Activated T-helper 17 cell treated with anti-CD3 and anti-CD28 coated beads, Interleukin-2, amount 50 U/mL, for 72 hours (primary cell): Measurements from ENCODE around the gene ZFP62. TPM values are rescaled to one million over a fixed set of nuclear protein-coding genes. Genes with fewer than 3 reads are reported as not detected.
A peak's percentile ranks its signal among the peaks of the same experiment; 100 is the strongest.

ENCODE experiments used
- ATAC-seq: fragments of 150-1000 bp; cut with Tn5 transposase; replicated peaks from 2 replicates; pipeline ENCODE4 v1.10.0; 2021; ENCODE audit warnings: mild to moderate bottlenecking, moderate library complexity
- H3K27ac Mint-ChIP-seq: one replicate; pipeline ENCODE4 v1.8.0; 2022; ENCODE audit warnings: mixed read lengths
- H3K27me3 Mint-ChIP-seq: one replicate; pipeline ENCODE4 v1.8.0; 2022; ENCODE audit warnings: mixed read lengths
- H3K36me3 Mint-ChIP-seq: one replicate; pipeline ENCODE4 v1.8.0; 2022; ENCODE audit warnings: low read depth, mild to moderate bottlenecking, mixed read lengths
- H3K4me1 Mint-ChIP-seq: one replicate; pipeline ENCODE4 v1.8.0; 2022; ENCODE audit warnings: mixed read lengths
- H3K4me3 Mint-ChIP-seq: one replicate; pipeline ENCODE4 v1.8.0; 2022; ENCODE audit warnings: mild to moderate bottlenecking, mixed read lengths
- H3K9me3 Mint-ChIP-seq: one replicate; pipeline ENCODE4 v1.8.0; 2022; ENCODE audit warnings: mixed read lengths
- total RNA-seq, 2 donors: library from RNA; stranded (reverse); gene quantifications; one replicate each; pipeline ENCODE4 v1.2.3, GENCODE V29; 2022

The ZFP62 gene
- total RNA-seq, 2 donors from 2014 or later = 16.6 to 20.8 TPM

DNA sequence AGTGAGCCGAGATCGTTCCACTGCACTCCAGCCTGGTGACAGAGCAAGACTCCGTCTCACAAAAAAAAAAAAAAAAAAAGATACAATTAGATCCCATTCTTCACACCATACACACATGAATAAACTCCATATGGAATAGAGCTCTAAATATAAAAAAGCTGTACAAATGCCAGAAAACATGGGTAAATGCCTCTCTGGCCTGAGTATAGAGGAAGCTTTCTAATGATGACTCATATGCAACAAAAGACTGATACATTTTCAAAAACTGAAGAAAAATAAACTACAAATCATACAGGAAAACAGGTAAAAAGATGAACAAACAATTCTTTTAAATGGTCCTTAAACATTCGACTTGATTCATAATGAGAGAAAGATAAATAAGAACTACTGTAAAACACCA lies 8.6 kb downstream of the ZFP62 start:
- H3K36me3 Mint-ChIP-seq = peaks cover 84% of the 10 kb centered on the region
- no peak overlapping the region for H3K27ac Mint-ChIP-seq
- H3K4me3 Mint-ChIP-seq = no peak overlapping the region
- H3K4me1 Mint-ChIP-seq = peaks cover 6% of the 10 kb centered on the region
- H3K9me3 Mint-ChIP-seq = peaks cover 8% of the 10 kb centered on the region
- ATAC-seq = no peak
- no peaks in the 10 kb centered on the region for H3K27me3 Mint-ChIP-seq

DNA sequence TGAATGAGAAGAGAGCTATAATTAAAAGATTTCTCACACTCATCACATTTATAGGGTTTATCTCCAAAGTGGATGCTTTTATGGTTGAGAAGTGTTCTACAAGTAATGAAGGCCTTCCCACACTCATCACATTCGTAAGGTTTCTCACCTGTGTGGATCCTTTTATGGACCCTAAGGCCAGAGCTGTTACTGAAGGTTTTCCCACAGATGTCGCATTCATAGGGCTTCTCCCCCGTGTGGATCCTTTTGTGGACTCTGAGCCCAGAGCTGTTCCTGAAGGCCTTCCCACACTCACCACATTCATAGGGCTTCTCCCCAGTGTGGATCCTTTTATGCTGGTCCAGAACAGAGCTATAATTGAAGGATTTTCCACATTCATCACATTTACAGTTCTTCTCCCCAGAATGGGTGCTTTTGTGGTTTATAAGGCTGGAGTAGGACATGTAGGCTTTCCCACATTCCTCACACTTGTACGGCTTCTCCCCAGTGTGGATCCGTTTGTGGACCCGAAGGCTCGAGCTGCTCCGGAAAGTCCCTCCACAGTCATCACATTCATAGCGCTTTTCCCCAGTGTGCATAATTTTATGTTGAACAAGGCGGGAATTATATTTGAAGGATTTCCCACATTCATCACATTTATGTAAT lies 10.5 kb downstream of the ZFP62 start:
- peaks cover 4% of the 10 kb centered on the region for H3K4me1 Mint-ChIP-seq
- H3K4me3 Mint-ChIP-seq = no peak overlapping the region
- peaks cover 8% of the 10 kb centered on the region for H3K9me3 Mint-ChIP-seq
- H3K27me3 Mint-ChIP-seq = no peaks in the 10 kb centered on the region
- no peak overlapping the region for H3K27ac Mint-ChIP-seq
- peaks cover 70% of the 10 kb centered on the region for H3K36me3 Mint-ChIP-seq
- ATAC-seq = no peak

DNA sequence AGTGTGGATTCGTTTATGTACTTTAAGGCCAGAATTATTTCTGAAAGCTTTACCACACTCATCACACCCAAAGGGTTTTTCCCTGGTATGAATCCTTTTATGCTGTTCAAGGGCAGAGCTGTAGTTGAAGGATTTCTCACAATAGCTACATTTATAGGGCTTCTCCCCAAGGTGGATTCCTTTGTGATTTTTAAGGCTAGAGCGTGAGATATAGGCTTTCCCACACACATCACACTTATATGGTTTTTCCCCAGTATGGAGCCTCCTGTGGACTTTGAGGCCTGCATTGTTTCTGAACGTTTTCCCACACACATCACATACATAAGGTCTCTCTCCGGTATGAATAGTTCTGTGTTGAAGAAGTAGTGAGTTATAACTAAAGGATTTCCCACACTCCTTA lies 11.2 kb downstream of the ZFP62 start:
- no peaks in the 10 kb centered on the region for H3K27me3 Mint-ChIP-seq
- peaks cover 4% of the 10 kb centered on the region for H3K4me1 Mint-ChIP-seq
- H3K9me3 Mint-ChIP-seq = peaks cover 8% of the 10 kb centered on the region
- H3K27ac Mint-ChIP-seq = no peak overlapping the region
- peaks cover 63% of the 10 kb centered on the region for H3K36me3 Mint-ChIP-seq
- no peak for ATAC-seq
- no peak overlapping the region for H3K4me3 Mint-ChIP-seq

DNA sequence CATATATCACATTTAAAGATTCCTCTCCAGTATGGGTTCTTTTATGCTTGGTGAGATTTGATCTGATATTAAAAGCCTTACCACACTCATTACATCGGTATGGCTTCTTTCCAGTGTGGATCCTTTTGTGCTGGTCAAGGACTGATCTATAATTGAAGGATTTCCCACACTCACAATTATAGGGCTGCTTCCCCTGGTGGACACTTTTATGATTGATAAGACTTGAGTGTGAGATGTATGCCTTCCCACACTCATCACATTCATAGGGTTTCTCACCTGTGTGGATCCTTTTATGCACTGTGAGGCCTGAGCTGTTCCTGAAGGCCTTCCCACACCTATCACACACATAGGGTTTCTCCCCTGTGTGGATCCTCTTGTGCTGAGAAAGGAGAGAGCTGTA lies 12.2 kb downstream of the ZFP62 start:
- peaks cover 58% of the 10 kb centered on the region for H3K36me3 Mint-ChIP-seq
- H3K4me3 Mint-ChIP-seq = no peak overlapping the region
- no peak for ATAC-seq
- no peaks in the 10 kb centered on the region for H3K27me3 Mint-ChIP-seq
- peaks cover 8% of the 10 kb centered on the region for H3K9me3 Mint-ChIP-seq
- no peak overlapping the region for H3K27ac Mint-ChIP-seq
- H3K4me1 Mint-ChIP-seq = peaks cover 4% of the 10 kb centered on the region

DNA sequence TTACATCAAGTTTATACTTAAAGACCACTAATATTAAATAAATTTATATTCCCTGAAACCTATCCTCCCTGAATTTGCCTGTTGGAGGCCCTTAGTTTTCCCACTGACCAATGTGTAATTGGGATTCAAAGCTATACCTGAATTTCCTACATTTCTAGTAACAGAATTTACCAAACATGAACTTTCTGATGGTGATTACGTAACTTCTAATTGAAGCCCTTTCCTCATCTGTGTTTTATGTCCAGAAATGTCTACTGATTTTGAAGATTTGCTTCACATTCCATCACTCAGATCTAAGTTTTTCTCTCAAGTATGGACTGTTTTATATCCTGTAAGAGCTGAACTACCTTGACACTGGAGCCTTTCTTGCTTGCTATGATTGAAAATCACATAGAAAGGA lies 12.8 kb downstream of the ZFP62 start:
- H3K36me3 Mint-ChIP-seq = peaks cover 57% of the 10 kb centered on the region
- ATAC-seq = no peak
- H3K27ac Mint-ChIP-seq = no peak overlapping the region
- no peaks in the 10 kb centered on the region for H3K27me3 Mint-ChIP-seq
- H3K9me3 Mint-ChIP-seq = peaks cover 8% of the 10 kb centered on the region
- H3K4me1 Mint-ChIP-seq = peaks cover 4% of the 10 kb centered on the region
- no peak overlapping the region for H3K4me3 Mint-ChIP-seq

DNA sequence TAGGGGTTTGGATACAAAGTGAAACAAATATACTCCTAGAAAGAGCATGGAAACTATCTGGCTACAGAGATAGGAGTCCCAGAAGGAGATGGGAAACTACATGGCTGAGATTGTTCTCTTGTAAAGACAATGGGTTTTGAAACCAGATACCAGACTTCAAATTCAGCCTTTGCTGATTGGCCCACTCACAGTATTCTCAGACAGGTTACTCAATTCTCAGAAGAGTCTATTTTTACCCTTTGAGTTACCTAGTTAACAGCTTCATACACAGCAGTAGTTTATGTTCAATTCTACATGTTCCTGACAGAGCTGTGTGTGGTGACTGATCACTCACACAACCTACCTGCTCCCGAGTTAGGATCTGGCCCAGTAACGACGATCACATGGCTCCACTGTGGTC lies 14.1 kb downstream of the ZFP62 start:
- Mint-ChIP-seq H3K9me3 (peaks cover 8% of the 10 kb centered on the region), H3K27ac (no peak overlapping the region), H3K4me3 (no peak overlapping the region), H3K27me3 (no peaks in the 10 kb centered on the region), H3K36me3 (peaks cover 47% of the 10 kb centered on the region), H3K4me1 (peaks cover 4% of the 10 kb centered on the region)
- no peak for ATAC-seq

DNA sequence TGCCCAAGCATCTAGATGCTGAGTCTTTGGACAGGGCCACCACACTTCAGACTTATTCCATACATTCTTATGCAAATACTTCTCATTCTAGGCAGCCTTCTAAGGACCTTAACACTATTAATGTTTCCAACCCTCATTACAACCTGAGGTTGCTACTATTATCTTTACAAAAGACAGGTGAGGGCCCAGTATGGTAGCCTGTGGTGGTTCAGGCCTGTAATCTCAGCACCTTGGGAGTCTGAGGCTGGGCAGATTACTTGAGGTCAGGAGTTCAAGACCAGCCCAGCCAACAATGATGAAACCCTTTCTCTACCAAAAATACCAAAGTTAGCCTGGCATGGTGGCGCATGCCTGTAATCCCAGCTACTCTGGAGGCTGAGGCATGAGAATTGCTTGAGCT lies 16.2 kb downstream of the ZFP62 start:
- Mint-ChIP-seq H3K4me1 (peaks cover 4% of the 10 kb centered on the region), H3K9me3 (no peaks in the 10 kb centered on the region), H3K27me3 (no peaks in the 10 kb centered on the region), H3K27ac (no peak overlapping the region), H3K36me3 (peaks cover 27% of the 10 kb centered on the region), H3K4me3 (no peak overlapping the region)
- no peak for ATAC-seq

DNA sequence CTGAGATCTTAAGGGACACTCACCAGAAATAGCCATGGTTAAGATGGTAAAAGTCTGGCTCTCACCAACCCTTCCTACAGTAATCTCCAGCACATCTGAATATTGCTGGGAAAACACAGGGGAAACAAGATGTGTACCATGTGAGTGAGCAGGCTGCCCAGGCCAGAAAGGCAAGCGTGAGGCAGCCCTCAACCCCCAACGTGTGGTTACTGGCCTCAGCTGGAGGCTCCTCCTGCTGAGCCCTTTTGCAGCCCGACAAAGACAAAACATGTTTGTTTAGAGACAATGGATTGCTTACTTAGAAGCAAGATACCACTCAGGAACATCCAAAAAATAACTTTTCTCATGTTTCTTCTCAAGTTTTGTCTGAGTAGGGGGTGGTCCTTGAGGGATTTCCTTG lies 16.6 kb downstream of the ZFP62 start:
- H3K27ac Mint-ChIP-seq = no peak overlapping the region
- peaks cover 4% of the 10 kb centered on the region for H3K4me1 Mint-ChIP-seq
- no peak for ATAC-seq
- H3K4me3 Mint-ChIP-seq = no peak overlapping the region
- no peaks in the 10 kb centered on the region for H3K9me3 Mint-ChIP-seq
- H3K27me3 Mint-ChIP-seq = no peaks in the 10 kb centered on the region
- H3K36me3 Mint-ChIP-seq = peaks cover 22% of the 10 kb centered on the region

DNA sequence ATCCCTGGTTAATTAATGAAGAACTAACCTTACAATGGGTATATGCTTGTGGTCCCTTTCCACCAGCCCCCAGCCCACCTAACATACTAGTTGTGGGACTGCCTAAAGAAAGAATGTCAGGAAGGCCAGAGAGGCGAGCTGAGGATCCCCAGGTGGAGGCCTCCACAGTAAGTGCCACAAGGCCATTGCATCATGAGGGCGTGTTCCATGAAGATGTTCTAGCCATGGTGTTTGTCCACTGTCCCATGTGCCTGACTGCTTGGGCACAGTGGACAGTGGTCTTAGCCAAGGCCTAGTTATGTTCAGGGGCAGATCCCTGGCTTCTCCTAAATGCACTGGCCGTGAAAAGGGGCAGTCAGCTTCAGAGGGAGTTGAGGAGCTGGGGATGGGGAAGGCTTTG lies 21.1 kb downstream of the ZFP62 start:
- no peaks in the 10 kb centered on the region for H3K27me3 Mint-ChIP-seq
- H3K27ac Mint-ChIP-seq = no peak overlapping the region
- H3K36me3 Mint-ChIP-seq = peaks cover 16% of the 10 kb centered on the region
- H3K4me1 Mint-ChIP-seq = peaks cover 6% of the 10 kb centered on the region
- H3K4me3 Mint-ChIP-seq = no peak overlapping the region
- H3K9me3 Mint-ChIP-seq = no peaks in the 10 kb centered on the region
- no peak for ATAC-seq

DNA sequence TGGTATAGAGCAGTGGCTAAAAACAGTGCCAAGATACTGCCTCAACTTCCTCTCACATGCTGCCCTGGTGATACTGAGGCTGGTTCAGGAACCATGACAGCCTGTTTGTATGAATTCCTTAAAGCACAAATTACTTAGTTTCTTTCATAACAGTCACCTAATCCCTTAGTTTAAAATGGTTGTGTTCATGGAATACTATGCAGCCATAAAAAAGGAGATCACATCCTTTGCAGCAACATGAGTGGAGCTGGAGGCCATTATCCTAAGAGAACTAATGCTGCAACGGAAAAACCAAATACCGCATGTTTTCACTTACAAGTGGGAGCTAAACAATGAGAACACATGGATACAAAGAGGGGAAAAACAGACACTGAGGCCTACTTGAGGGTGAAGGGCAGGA lies 21.8 kb downstream of the ZFP62 start:
- no peaks in the 10 kb centered on the region for H3K9me3 Mint-ChIP-seq
- H3K36me3 Mint-ChIP-seq = peaks cover 23% of the 10 kb centered on the region
- no peaks in the 10 kb centered on the region for H3K27me3 Mint-ChIP-seq
- no peak overlapping the region for H3K4me3 Mint-ChIP-seq
- ATAC-seq = no peak
- H3K27ac Mint-ChIP-seq = no peak overlapping the region
- H3K4me1 Mint-ChIP-seq = peaks cover 10% of the 10 kb centered on the region

DNA sequence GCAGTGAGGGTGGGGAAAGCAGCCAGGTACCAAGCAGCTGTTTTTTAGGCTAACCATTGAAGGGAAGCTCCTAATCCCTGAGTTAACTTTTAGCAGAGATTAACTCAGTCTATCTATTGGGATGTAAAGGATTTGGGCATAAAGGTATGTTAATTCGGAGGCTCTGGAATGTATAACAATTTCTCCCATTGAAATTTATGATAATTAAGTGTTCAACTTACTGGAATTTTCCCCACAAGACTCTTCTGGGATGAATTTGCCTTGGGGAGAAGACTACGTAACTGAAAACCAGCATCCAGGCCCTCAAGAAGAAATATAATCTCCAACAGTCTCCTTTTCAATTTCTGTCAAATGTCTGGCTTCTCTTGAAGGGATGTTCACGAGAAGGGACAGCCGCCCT lies 23.6 kb downstream of the ZFP62 start:
- H3K4me3 Mint-ChIP-seq = no peak overlapping the region
- H3K36me3 Mint-ChIP-seq = peaks cover 28% of the 10 kb centered on the region
- peaks cover 10% of the 10 kb centered on the region for H3K4me1 Mint-ChIP-seq
- no peaks in the 10 kb centered on the region for H3K27me3 Mint-ChIP-seq
- H3K9me3 Mint-ChIP-seq = no peaks in the 10 kb centered on the region
- no peak overlapping the region for H3K27ac Mint-ChIP-seq
- no peak for ATAC-seq

DNA sequence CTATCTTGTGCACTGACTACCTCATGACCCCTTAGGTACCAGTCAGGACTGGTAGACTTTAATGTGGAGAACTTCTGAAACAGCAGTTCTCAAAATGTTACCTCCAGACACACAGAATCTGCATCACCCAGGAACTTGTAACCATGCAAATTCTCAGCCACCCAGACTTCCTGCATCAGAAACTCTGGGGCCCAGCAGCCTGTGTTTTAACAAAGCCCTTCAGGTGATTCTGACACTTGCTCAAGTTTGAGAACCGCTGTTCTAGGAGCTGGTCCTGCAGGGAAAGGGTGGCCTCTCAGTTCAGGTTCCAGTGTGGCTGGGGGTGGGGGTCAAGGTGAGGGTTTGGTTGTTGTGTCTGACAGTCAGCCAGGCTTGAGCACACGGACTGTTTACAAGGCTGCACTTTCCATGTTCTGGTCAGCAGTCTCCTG lies 28.4 kb downstream of the ZFP62 start:
- Mint-ChIP-seq H3K4me1 (peaks cover 21% of the 10 kb centered on the region), H3K36me3 (peaks cover 56% of the 10 kb centered on the region), H3K27ac (peak overlapping the region; percentile 92), H3K4me3 (peak overlapping the region; percentile 92), H3K9me3 (no peaks in the 10 kb centered on the region), H3K27me3 (no peaks in the 10 kb centered on the region)
- peak; percentile 75 for ATAC-seq

DNA sequence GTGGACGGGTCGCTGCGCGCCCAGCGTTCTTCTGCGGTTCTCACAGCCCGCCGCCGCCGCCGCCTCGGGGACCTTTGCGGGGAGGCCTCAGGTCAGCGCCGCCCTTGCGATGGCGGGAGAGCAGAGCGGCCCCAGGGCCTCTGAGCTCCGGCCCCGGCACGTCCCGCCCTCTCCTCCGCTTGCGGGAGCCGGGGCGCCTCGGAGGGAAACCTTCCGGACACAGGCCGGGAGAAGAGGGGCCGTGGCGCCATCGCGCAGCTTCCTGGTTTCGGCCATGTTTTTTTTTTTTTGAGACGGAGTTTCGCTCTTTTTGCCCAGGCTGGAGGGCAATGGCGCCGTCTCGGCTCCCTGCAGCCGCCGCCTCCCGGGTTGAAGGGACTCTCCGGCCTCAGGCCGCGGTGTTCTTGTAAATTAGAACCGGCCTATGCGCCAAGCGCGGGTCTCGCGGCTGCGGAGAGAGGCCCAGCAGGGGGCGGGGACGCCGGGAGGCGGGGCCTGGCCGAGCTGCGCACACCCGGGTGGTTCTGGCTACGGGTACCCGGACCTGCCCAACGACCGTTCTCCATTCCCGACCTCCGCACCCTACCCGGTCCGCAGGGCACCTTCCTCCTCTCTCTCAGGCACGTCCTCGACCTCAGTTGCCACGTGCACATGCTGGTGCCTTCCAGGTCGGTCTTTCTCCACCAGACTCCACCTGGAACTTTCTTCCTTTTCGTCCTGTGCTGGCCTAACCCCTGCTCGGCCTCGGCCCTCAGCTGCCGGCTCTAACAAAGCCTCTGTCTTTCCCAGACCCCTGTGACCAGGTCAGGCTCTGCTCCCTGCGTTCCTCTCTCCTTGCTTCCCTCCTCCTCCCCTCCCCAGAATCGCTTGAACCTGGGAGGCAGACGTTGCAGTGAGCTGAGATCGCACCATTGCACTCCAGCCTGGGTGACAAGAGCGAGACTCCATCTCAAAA lies 29.7 kb downstream of the ZFP62 start:
- H3K36me3 Mint-ChIP-seq = peaks cover 54% of the 10 kb centered on the region
- H3K4me3 Mint-ChIP-seq = peak overlapping the region; percentile 92
- no peaks in the 10 kb centered on the region for H3K9me3 Mint-ChIP-seq
- ATAC-seq = peak; percentile 81
- no peaks in the 10 kb centered on the region for H3K27me3 Mint-ChIP-seq
- peaks cover 24% of the 10 kb centered on the region for H3K4me1 Mint-ChIP-seq
- H3K27ac Mint-ChIP-seq = peak overlapping the region; percentile 92

DNA sequence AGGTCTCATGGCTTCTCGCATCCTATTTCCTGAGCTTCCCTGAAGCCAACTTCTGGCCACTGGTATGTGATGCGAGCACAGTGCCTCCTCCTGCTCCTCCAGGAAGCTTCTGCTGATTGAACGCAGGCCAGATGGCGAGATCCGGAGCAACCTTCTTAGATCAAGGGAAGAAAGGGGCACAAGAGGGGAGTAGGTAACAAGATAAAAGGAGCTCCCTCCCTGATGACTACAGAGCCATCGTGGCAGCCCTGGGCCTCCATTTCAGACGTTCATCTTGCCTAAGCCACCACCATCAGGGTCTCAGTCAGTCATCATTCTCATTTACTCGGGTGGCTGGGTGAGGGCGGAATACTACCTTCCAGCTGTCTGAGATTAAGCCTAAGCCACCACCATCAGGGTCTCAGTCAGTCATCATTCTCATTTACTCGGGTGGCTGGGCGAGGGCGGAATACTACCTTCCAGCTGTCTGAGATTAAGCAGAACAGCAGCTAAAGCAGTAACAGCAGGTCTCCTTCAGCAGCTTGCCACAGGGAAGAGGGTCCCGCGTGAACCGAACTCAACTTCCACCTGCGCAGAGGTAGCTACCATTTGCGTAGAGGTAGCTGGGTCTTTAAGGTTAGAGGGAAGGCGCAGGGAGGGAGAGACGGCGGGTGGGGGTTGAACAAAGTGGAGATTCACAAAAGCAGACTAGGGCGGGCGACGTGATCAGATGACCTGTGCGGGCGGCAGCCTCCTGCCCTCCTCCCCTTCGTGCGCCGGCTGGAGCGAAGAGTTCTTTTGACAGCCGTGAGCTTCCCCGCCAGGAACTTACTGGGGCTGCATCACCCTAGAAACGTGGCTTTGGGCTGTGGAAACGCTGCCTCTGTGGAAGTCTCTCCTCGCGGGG lies 30.6 kb downstream of the ZFP62 start:
- Mint-ChIP-seq H3K9me3 (no peaks in the 10 kb centered on the region), H3K36me3 (peaks cover 44% of the 10 kb centered on the region), H3K4me1 (peaks cover 26% of the 10 kb centered on the region), H3K27me3 (no peaks in the 10 kb centered on the region), H3K4me3 (peak overlapping the region; percentile 92), H3K27ac (peak overlapping the region; percentile 92)
- ATAC-seq = peak; percentile 45
